Effector memory CD4-positive, alpha-beta T cell (primary cell): ENCODE results near the gene CTDSPL2.
"Not testable (repeated sequence)": the region's sequence is repeated elsewhere in the genome, so short reads cannot be mapped to it uniquely, and the experiment has no call there.

ENCODE experiments used
- DNase-seq, 3 donors: peaks; one replicate each; pipeline ENCODE4 v3.0.0-alpha.2; 2020
- H3K27ac ChIP-seq: 2 replicates; pipeline ENCODE4 v1.7.0; 2013; ENCODE audit warnings: mild to moderate bottlenecking, low read length, moderate library complexity; ENCODE audit not compliant: insufficient read depth, poor library complexity, severe bottlenecking
- H3K27me3 ChIP-seq: replicated peaks from 2 replicates; pipeline ENCODE4 v1.7.0; 2013; ENCODE audit warnings: mild to moderate bottlenecking, low read length; ENCODE audit not compliant: insufficient read depth, control insufficient read depth, poor library complexity, severe bottlenecking
- H3K36me3 ChIP-seq: 2 replicates; pipeline ENCODE4 v1.7.0; 2013; ENCODE audit warnings: mild to moderate bottlenecking, low read length, moderate library complexity; ENCODE audit not compliant: control insufficient read depth, insufficient read depth
- H3K4me1 ChIP-seq: 2 replicates; pipeline ENCODE4 v1.7.0; 2013; ENCODE audit warnings: low read length, mild to moderate bottlenecking; ENCODE audit not compliant: control insufficient read depth, insufficient read depth, poor library complexity, severe bottlenecking
- H3K4me3 ChIP-seq: 2 replicates; pipeline ENCODE4 v1.7.0; 2013; ENCODE audit warnings: low read length, low read depth, mild to moderate bottlenecking; ENCODE audit not compliant: insufficient read depth, poor library complexity, severe bottlenecking
- H3K9me3 ChIP-seq: 2 replicates; pipeline ENCODE4 v1.7.0; 2013; ENCODE audit warnings: mild to moderate bottlenecking, low read length, moderate library complexity; ENCODE audit not compliant: control insufficient read depth

The CTDSPL2 gene

DNA sequence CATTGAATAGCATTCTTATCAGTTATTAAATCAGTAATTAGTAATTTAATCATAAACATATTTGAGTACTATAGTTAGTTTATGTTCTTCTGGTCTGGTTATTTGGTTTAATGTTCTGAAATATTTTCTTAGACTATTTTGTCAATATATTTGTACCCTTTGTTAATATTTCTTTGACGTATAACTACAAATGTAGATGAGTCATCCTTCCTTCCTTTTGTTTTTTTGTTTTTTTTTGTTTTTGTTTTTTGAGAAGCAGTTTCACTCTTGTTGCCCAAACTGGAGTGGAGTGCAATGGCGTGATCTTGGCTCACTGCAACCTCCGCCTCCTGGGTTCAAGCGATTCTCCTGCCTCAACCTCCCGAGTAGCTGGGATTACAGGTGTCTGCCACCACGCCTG is 92.1 kb downstream of the CTDSPL2 start:
- DNase-seq = no peak
- no peak overlapping the region for H3K27ac ChIP-seq
- H3K27me3 ChIP-seq = no peaks in the 10 kb centered on the region
- H3K9me3 ChIP-seq = no peaks in the 10 kb centered on the region
- no peaks in the 10 kb centered on the region for H3K4me1 ChIP-seq
- no peak overlapping the region for H3K4me3 ChIP-seq
- peaks cover 36% of the 10 kb centered on the region for H3K36me3 ChIP-seq

GRCh38 chr15:44525018-44525417 is 97.6 kb downstream of the CTDSPL2 start:
- Histone ChIP-seq H3K27ac (no peak overlapping the region), H3K4me3 (no peak overlapping the region), H3K9me3 (no peaks in the 10 kb centered on the region), H3K36me3 (peaks cover 21% of the 10 kb centered on the region), H3K4me1 (no peaks in the 10 kb centered on the region), H3K27me3 (no peaks in the 10 kb centered on the region)
- no peak for DNase-seq

DNA sequence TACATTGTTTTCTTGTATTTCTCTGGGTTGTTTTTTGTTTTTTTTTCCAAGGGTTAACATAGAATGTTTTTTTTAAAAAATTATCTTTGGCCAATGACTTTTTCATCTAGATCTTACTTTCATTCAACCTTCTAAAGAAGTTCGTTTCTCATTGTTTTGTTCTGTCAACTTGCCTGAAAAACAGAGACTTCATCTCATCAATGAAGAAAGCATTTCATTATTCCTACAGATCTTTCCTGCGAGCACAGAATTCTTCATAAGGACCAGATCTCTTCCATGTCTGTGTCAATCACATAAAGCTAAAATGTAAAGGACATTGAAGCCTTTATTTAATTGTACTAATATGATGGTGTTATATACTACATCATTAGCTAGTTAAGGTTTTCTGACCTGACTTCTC is 99.8 kb downstream of the CTDSPL2 start:
- no peak for DNase-seq
- peaks cover 14% of the 10 kb centered on the region for H3K36me3 ChIP-seq
- H3K27ac ChIP-seq = no peak overlapping the region
- H3K9me3 ChIP-seq = no peaks in the 10 kb centered on the region
- H3K27me3 ChIP-seq = no peaks in the 10 kb centered on the region
- no peak overlapping the region for H3K4me3 ChIP-seq
- H3K4me1 ChIP-seq = no peaks in the 10 kb centered on the region

GRCh38 chr15:44529864-44530604 is 102.6 kb downstream of the CTDSPL2 start:
- no peaks in the 10 kb centered on the region for H3K27me3 ChIP-seq
- H3K9me3 ChIP-seq = no peaks in the 10 kb centered on the region
- DNase-seq = no peak
- H3K27ac ChIP-seq = no peak overlapping the region
- peaks cover under 1% of the 10 kb centered on the region for H3K4me1 ChIP-seq
- peaks cover 8% of the 10 kb centered on the region for H3K36me3 ChIP-seq
- no peak overlapping the region for H3K4me3 ChIP-seq

DNA sequence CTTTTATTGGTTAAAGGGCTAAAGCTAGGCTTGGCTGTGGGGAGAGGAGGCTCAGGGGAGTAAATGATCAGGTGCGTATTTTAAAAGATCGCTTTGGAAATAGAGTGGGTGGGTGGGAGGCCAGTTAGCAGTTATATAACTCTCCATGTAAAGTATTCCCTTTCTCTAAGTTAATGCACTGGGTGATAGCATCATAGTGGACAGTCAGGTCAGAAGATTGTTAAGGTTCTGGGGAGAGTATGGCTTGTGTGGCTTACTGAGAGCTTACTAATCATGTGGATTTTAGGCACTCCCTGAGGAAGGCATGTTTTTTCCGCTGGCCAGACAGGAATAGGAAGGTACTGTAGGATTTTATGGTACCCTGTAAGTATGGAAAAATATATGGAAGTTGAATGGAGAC is 103.2 kb downstream of the CTDSPL2 start:
- Histone ChIP-seq H3K4me3 (no peak overlapping the region), H3K27ac (no peak overlapping the region), H3K27me3 (no peaks in the 10 kb centered on the region), H3K4me1 (peaks cover 2% of the 10 kb centered on the region), H3K36me3 (peaks cover 6% of the 10 kb centered on the region), H3K9me3 (no peaks in the 10 kb centered on the region)
- DNase-seq = no peak

DNA sequence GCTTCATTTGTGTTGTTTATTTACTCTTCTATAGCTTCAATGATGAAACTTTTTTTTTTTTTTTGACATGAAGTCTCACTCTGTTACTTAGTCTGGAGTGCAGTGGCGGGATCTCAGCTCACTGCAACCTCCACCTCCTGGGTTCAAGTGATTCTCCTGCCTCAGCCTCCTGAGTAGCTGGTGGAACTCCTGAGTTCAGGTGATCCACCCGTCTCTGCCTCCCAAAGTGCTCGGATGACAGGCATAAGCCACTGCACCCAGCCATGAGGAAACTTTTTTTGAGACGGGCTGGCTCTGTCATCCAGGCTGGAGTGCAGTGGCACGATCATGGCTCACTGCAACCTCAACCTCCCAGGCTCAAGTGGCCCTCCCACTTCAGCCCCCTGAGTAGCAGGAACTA is 104.8 kb downstream of the CTDSPL2 start:
- not testable (repeated sequence) for DNase-seq, H3K27me3 ChIP-seq, H3K4me3 ChIP-seq, H3K27ac ChIP-seq, H3K4me1 ChIP-seq, H3K9me3 ChIP-seq, H3K36me3 ChIP-seq

DNA sequence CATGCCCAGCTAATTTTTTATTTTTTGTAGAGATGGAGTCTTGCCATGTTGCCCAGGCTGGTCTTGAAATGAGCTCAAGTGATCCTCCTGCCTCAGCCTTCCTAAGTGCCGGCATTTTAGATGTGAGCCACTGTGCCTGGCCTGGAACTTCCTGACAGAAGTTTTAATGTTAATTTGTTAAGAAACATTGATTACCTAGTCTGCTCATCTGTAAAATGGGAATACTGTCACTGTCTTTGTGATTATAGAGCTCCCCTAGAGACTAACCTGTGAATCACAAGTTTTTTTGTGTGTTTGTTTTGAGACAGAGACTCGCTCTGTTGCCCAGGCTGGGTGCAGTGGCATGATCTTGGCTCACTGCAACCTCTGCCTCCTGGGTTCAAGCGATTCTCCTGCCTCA is 105.3 kb downstream of the CTDSPL2 start:
- Histone ChIP-seq H3K27me3 (no peaks in the 10 kb centered on the region), H3K36me3 (peaks cover 3% of the 10 kb centered on the region), H3K27ac (no peak overlapping the region), H3K4me3 (no peak overlapping the region), H3K4me1 (peaks cover 2% of the 10 kb centered on the region), H3K9me3 (no peaks in the 10 kb centered on the region)
- no peak for DNase-seq

DNA sequence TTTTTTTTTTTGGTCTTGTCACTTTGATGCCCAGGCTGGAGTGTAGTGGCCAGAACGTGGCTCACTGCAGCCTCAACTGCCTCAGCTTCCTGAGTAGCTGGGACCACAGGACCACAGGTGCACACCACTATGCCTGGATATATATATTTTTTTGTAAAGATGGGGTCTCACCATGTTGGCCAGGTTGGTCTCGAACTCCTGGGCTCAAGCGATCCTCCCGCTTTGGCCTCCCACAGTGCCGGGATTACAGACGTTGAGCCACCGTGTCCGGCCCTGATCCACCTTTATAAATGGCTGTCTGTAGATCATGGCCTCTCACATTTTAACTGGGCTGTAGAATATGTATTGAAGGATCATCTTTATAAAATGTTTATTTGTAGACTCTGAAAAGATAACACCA is 107.7 kb downstream of the CTDSPL2 start:
- DNase-seq = no peak
- no peak overlapping the region for H3K4me3 ChIP-seq

DNA sequence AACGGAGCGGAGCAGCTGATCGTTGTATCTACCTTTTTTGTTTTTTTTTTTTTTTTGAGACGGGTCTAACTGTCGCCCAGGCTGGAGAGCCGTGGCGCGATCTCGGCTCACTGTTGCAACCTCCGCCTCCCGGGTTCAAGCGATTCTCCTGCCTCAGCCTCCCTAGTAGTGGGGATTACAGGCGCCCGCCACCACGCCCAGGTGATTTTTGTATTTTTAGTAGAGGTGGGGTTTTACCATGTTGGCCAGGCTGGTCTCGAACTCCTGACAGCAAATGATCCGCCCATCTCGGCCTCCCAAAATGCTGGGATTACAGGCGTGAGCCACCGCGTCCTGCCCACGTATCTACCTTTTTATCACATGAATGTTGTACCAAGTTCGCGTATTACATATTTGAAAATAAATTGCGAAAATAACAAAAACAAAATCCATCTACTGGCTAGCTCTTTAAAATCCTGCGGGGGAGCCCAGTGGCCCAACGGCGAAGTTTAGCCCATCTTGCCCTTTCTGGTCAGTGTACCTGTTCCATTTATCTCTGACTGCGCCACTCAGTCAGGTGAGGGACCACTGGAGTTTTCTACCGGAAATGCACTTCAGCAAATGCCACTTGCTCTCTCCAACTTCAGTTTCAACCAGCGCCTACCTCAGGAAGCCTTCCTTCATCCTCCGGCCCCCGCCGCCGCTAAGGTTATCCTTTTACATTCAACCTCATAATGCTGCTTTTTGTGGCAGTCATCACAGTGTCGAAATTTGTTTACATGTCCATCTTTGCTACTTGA is 108.3 kb downstream of the CTDSPL2 start:
- Histone ChIP-seq H3K9me3 (no peaks in the 10 kb centered on the region), H3K27me3 (no peaks in the 10 kb centered on the region), H3K4me3 (peak overlapping the region; percentile 98), H3K36me3 (peaks cover 7% of the 10 kb centered on the region), H3K27ac (peak overlapping the region; percentile 86), H3K4me1 (peaks cover 6% of the 10 kb centered on the region)
- peak in 1 of 3 donors; percentile 6 for DNase-seq

More for the DNA sequence above, 107.7 kb downstream of the CTDSPL2 start:
- Histone ChIP-seq H3K27ac (no peak overlapping the region), H3K4me1 (peaks cover 2% of the 10 kb centered on the region), H3K36me3 (peaks cover 7% of the 10 kb centered on the region), H3K9me3 (no peaks in the 10 kb centered on the region), H3K27me3 (no peaks in the 10 kb centered on the region)

- peak overlapping the region; percentile 86 for H3K27ac ChIP-seq
- H3K27me3 ChIP-seq = no peaks in the 10 kb centered on the region
- DNase-seq = no peak
- peaks cover 7% of the 10 kb centered on the region for H3K36me3 ChIP-seq
- peaks cover 10% of the 10 kb centered on the region for H3K4me1 ChIP-seq
- no peaks in the 10 kb centered on the region for H3K9me3 ChIP-seq
- H3K4me3 ChIP-seq = peak overlapping the region; percentile 98
Observed at GRCh38 chr15:44536302-44536961, 109.0 kb downstream of the CTDSPL2 start.
